Left ventricle myocardium inferior (tissue), 1 donor: ENCODE data around the gene NSUN3. TPM values are rescaled to one million over a fixed set of nuclear protein-coding genes. Genes with fewer than 3 reads are reported as not detected.
"Not testable (repeated sequence)": the region's sequence is repeated elsewhere in the genome, so short reads cannot be mapped to it uniquely, and the experiment has no call there.

Experiments
- DNase-seq: peaks from one replicate; pipeline ENCODE4 v3.0.0-alpha.2; 2020
- H3K27ac ChIP-seq: fragments of 200-600 bp; replicated peaks from 2 replicates; pipeline ENCODE4 v1.8.0; 2021
- H3K27me3 ChIP-seq: fragments of 200-600 bp; 2 replicates; pipeline ENCODE4 v1.8.0; 2021; ENCODE audit warnings: low read depth
- H3K36me3 ChIP-seq: fragments of 200-600 bp; 2 replicates; pipeline ENCODE4 v1.8.0; 2021
- H3K4me1 ChIP-seq: fragments of 200-600 bp; 2 replicates; pipeline ENCODE4 v1.8.0; 2021
- H3K4me3 ChIP-seq: fragments of 200-600 bp; 2 replicates; pipeline ENCODE4 v1.8.0; 2021; ENCODE audit warnings: mild to moderate bottlenecking, moderate library complexity
- H3K9me3 ChIP-seq: fragments of 200-600 bp; replicated peaks from 2 replicates; pipeline ENCODE4 v1.8.0; 2021
- CTCF ChIP-seq: fragments of 200-600 bp; IDR thresholded peaks from 2 replicates; pipeline ENCODE4 v1.8.0; 2021; ENCODE audit warnings: antibody characterized with exemption, mild to moderate bottlenecking, borderline replicate concordance
- intact Hi-C: fragments of 100-400 bp; cut with micrococcal nuclease; formaldehyde crosslinking; loops from one replicate; pipeline ENCODE4 v1.11.0; 2022
- total RNA-seq: library from RNA; stranded (reverse); fragmentation: NEBNext Ultra II Directional; extraction: Animal tissue kit (Norgen Biotek cat#: 25700); gene quantifications from one replicate; pipeline ENCODE4 v1.2.1, GENCODE V29; 2021
- donor health status: DM: no; HTN: yes; CAD: no; lungs with severe emphysema.

The NSUN3 gene
- total RNA-seq, 1 donor from 2014 or later, result 5.9 TPM

- Histone ChIP-seq H3K27ac (no peak overlapping the region), H3K4me1 (no peaks in the 10 kb centered on the region), H3K27me3 (no peaks in the 10 kb centered on the region), H3K36me3 (peaks cover 86% of the 10 kb centered on the region), H3K4me3 (no peak overlapping the region), H3K9me3 (no peaks in the 10 kb centered on the region)
- intact Hi-C loops, result no loop called here
- DNase-seq, result no peak
- TF ChIP-seq CTCF, result no peak
Measured at GRCh38 chr3:94099311-94099710, 36.5 kb downstream of the NSUN3 start.

- no peaks in the 10 kb centered on the region for H3K9me3 ChIP-seq
- no peaks in the 10 kb centered on the region for H3K4me1 ChIP-seq
- no peak for DNase-seq
- no peak overlapping the region for H3K4me3 ChIP-seq
- H3K36me3 ChIP-seq, result peaks cover 71% of the 10 kb centered on the region
- intact Hi-C loops, result no loop called here
- TF ChIP-seq CTCF, result no peak
- no peaks in the 10 kb centered on the region for H3K27me3 ChIP-seq
- no peak overlapping the region for H3K27ac ChIP-seq
Measured at GRCh38 chr3:94101860-94102259, 39.0 kb downstream of the NSUN3 start.

- Histone ChIP-seq H3K4me1 (no peaks in the 10 kb centered on the region), H3K4me3 (no peak overlapping the region), H3K9me3 (no peaks in the 10 kb centered on the region), H3K27me3 (no peaks in the 10 kb centered on the region), H3K36me3 (peaks cover 51% of the 10 kb centered on the region), H3K27ac (no peak overlapping the region)
- intact Hi-C loops, result no loop called here
- DNase-seq, result no peak
- no peak for TF ChIP-seq CTCF
Measured at GRCh38 chr3:94106268-94106667, 43.4 kb downstream of the NSUN3 start.

GRCh38 chr3:94110232-94110631, 47.4 kb downstream of the NSUN3 start:
- H3K4me1 ChIP-seq, result not testable (repeated sequence)

GRCh38 chr3:94110854-94111253, 48.0 kb downstream of the NSUN3 start:
- no peak for DNase-seq
- H3K36me3 ChIP-seq, result peaks cover 34% of the 10 kb centered on the region

More at GRCh38 chr3:94110232-94110631, 47.4 kb downstream of the NSUN3 start:
- H3K27ac ChIP-seq, DNase-seq, intact Hi-C loops, H3K27me3 ChIP-seq, H3K4me3 ChIP-seq, H3K9me3 ChIP-seq: not testable (repeated sequence)
- H3K36me3 ChIP-seq, result peaks cover 34% of the 10 kb centered on the region

GRCh38 chr3:94114666-94115065, 51.8 kb downstream of the NSUN3 start:
- H3K27ac ChIP-seq, result no peak overlapping the region
- peaks cover 27% of the 10 kb centered on the region for H3K36me3 ChIP-seq
- DNase-seq, result no peak
- H3K4me3 ChIP-seq, result no peak overlapping the region
- no peaks in the 10 kb centered on the region for H3K9me3 ChIP-seq
- TF ChIP-seq CTCF, result no peak
- no peaks in the 10 kb centered on the region for H3K27me3 ChIP-seq
- H3K4me1 ChIP-seq, result no peaks in the 10 kb centered on the region
- intact Hi-C loops, result no loop called here

More at GRCh38 chr3:94110854-94111253, 48.0 kb downstream of the NSUN3 start:
- TF ChIP-seq CTCF, result no peak
- no peak overlapping the region for H3K27ac ChIP-seq
- no peaks in the 10 kb centered on the region for H3K27me3 ChIP-seq
- H3K4me3 ChIP-seq, result no peak overlapping the region
- H3K9me3 ChIP-seq, result no peaks in the 10 kb centered on the region
- intact Hi-C loops, result no loop called here
- no peaks in the 10 kb centered on the region for H3K4me1 ChIP-seq
